Measurements from ENCODE around the gene FKBP6.
"Not testable (repeated sequence)": the region's sequence is repeated elsewhere in the genome, so short reads cannot be mapped to it uniquely, and the experiment has no call there.

Gene FKBP6

DNA sequence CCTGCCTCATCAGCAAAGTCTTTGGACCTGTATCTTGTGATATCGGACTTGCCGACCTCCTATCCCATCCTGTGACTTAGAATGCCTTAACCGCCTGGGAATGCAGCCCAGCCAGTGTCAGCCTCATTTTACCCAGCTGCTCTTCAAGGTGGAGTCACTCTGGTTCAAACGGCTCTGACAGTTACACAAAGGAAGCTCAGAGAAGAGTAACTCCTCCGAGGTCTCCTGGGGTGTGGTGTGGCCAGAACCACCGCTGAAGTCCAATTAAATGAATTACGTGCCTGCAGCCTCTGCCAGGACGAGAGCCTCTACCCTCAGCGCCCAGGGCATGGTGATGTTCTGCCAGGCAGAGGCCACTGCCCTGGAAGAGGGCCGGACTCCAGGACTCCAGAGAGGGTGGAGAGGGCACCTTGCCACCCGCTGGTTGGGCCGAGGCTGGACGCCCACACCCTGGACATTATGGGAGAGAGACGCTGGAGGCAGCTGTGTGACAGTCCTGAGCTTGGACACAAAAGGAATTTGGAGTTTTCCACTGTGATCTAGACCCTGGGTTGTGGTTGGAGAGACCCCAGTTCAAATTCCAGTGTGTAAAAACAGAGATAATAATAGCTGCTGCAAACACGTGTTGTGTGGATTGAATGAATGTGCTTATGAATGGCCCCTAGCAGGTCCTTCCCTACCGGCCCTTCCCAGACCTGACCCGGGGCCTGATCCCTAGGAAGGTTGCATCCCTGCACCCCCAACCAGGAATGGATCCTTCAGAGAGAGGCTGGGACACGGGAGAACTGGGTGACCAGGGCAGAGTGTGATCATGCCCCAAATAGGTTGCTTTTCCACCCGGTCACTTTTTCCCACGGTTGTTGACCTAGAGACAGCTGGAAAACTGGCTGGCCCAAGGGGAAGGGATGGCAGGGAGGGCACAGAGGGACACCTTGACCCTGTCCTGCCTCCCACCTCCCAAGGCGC lies 67.9 kb downstream of the FKBP6 start:
- no peak for DNase-seq

DNA sequence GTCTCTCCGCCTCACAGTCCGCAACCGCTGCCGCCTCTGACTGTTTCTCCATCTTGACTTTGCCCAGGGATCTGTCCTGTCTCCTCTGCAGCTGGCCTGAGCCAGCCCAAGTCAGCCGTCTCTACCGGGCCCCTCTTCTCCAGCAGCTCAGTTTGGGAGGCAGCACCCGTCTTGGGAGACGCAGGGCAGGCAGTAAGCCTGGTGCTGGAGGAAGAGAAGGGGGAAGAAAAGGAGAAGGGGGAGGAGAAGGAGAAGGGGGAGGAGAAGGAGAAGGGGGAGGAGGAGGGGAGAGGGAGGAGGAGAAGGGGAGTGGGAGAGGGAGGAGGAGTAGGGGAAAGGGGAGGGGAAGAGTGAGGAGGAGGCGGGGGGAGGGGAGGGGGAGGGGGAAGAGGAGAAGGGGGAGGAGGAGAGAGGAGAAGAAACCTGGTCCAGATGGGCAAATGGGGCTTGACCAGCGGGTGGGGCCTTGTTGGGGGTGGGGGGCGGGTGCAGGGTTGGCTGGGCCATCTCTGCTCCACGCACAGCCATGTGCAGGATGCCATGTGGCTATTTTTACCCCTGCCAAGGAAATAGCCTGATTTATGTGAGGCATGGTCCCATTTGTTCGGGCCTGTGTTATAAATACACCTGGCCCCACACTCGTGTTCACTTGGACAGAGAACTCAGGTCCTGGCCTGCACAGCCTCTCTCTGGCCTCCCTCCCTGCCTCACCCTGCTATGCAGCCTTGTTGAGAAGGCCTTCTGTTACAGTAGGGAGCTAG lies 69.7 kb downstream of the FKBP6 start:
- DNase-seq, result no peak

DNA sequence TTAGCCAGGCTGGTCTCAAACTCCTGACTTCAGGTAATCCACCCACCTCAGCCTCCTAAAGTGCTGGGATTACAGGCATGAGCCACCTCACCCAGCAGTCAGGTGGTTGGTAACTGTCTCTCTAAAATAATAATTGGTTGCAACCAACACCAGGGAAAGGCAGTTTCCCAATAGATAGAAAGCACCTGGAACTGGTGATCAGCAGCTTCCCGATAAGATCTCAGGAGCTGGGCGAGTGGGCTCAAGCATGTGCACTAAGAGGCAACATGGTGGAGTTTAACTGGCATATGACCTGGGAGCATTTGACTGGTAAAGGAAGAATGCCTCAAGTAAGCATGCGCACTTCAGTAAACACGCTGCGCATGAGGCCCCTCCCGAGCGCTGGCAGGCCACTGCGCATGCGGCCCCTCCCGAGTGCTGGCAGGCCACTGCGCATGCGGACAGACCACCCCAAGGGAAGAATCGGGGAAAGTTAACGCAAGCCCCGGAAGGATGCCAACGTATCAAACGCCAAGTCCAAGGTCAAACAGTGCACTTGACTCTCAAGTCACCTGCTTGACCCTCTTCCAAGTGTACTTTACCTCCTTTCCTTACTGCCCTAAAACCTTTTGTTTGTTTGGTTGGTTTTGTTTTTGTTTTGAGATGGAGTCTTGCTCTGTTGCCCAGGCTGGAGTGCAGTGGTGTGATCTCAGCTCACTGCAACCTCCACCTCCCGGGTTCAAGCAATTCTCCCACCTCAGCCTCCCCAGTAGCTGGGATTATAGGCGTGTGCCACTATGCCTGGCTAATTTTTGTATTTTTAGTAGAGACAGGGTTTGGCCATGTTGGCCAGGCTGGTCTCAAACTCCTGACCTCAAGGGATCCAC lies 71.5 kb downstream of the FKBP6 start:
- peak; percentile 54 for DNase-seq

DNA sequence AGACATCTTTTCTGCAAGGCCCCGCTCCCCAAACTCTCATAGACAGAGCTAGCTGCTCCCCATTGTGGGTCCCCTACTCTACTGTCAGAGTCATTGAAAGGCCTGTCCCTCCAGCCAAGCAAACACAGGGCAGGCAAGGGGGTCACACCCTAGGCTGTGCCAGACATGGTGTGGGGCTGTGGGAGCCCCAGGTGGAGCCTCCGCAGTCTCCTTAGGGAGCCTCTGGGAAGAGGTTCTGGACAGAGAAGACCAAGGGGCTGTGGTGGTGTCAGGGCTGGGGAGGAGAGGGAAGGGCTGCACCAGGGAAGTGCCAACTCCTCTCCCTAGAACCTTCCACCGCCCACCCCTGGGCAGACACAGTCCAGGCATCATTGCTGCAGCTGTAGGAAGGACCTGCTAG lies 76.9 kb downstream of the FKBP6 start:
- not testable (repeated sequence) for DNase-seq

Measured in activated CD4-positive, alpha-beta T cell treated with anti-CD3 and anti-CD28 coated beads for 1 hour (primary cell).